NB4 (cell line): Measurements from ENCODE around the gene AGAP1.

ENCODE experiments used
- DNase-seq: peaks from one replicate; pipeline ENCODE4 v3.0.0; 2010; ENCODE audit warnings: low read depth
- H3K4me3 ChIP-seq: one replicate; pipeline ENCODE4 v1.5.1; 2011; ENCODE audit warnings: mild to moderate bottlenecking, low read depth, low read length, moderate library complexity
- MYC ChIP-seq: IDR thresholded peaks from 2 replicates; pipeline ENCODE4 v1.6.1; 2011; ENCODE audit warnings: low read depth, low read length
- POLR2A ChIP-seq: IDR thresholded peaks from 2 replicates; pipeline ENCODE4 v1.6.1; 2011; ENCODE audit warnings: mild to moderate bottlenecking; ENCODE audit not compliant: insufficient read length; ENCODE audit errors: extremely low read depth
- TF ChIP-seq, protein P1 (sequence below): IDR thresholded peaks from one replicate; pipeline ENCODE4 v1.5.1; 2012; ENCODE audit warnings: low read depth, low read length
- TF ChIP-seq, protein P2 (sequence below): IDR thresholded peaks from 2 replicates; pipeline ENCODE4 v1.6.1; 2011; ENCODE audit warnings: low read depth, low read length

Gene AGAP1

DNA sequence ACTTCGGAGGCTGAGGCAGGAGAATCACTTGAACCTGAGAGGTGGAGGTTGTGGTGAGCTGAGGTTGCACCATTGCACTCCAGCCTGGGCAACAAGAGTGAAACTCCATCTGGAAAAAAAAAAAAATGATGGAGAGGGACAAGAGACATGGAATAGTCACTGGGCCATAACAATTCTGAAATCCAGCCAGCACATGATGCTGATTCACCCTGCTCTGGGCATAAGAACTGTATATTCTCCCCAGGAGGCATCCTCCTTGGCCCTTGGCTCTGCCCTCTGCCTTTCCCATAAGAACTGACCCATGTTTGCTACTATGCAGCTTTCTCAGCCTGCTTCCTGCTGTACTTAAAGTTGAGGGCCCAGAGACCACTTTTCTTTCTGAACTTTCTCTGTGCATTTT, 376.7 kb downstream of the AGAP1 start:
- no peak for DNase-seq
- TF ChIP-seq, protein P1, sequence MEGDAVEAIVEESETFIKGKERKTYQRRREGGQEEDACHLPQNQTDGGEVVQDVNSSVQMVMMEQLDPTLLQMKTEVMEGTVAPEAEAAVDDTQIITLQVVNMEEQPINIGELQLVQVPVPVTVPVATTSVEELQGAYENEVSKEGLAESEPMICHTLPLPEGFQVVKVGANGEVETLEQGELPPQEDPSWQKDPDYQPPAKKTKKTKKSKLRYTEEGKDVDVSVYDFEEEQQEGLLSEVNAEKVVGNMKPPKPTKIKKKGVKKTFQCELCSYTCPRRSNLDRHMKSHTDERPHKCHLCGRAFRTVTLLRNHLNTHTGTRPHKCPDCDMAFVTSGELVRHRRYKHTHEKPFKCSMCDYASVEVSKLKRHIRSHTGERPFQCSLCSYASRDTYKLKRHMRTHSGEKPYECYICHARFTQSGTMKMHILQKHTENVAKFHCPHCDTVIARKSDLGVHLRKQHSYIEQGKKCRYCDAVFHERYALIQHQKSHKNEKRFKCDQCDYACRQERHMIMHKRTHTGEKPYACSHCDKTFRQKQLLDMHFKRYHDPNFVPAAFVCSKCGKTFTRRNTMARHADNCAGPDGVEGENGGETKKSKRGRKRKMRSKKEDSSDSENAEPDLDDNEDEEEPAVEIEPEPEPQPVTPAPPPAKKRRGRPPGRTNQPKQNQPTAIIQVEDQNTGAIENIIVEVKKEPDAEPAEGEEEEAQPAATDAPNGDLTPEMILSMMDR, result no peak
- TF ChIP-seq POLR2A (no peak), MYC (no peak)
- TF ChIP-seq, protein P2, sequence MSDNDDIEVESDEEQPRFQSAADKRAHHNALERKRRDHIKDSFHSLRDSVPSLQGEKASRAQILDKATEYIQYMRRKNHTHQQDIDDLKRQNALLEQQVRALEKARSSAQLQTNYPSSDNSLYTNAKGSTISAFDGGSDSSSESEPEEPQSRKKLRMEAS, result no peak
- H3K4me3 ChIP-seq, result no peak overlapping the region

DNA sequence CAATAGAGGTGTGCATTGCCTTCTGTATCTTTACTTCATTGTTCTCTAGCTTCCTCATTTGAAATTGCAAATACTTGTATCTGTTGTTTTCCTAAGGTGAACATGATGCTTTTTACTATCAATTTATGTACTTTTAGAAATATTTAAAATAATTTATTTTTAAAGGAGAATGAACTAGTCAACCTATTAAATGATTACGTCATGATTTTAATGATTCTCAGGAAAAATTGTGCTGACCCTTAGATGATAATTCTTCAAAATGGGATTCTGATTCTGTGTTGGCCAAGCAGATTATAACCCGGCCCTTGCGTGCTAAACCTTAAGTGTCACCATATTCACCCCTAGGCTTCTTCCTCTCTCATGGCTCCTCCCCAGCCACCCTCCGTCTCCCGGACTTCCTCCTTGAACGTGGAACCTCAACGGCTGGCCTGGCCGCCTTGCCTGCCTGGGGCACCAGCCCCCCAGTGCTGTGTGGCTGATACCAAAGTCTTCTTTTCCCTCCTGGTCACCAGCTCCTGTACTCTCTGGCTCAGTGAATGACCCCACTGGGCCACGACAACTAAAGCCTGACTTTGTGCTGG, 382.3 kb downstream of the AGAP1 start:
- TF ChIP-seq, protein P2, result no peak
- TF ChIP-seq, protein P1, result no peak
- TF ChIP-seq POLR2A, result no peak
- TF ChIP-seq MYC, result no peak
- H3K4me3 ChIP-seq, result no peak overlapping the region

DNA sequence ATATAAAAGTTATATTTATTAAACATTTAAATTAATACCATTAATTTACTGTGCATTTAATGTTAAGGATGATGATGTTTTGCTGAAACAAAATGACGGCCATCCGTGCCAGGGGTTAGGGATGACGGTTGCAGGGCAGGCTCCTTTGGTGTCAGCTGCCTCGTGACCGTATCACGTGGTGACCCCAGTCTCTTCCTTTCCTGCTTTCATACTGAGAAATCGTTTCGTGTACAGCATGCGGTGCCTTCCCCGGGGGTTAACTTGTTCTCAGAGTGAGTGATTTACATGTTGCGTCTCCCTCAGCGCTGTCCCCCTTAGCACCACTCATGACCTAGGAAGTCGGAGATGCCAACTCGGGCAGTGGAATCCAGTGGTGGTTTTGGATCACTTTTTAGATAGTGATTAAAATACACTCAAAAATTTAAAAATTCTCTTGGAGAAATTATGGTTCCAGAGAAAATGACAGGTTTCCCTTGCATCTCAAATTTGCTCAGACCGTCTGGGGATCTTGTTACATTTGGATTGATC, 383.5 kb downstream of the AGAP1 start:
- TF ChIP-seq MYC (no peak), POLR2A (no peak)
- TF ChIP-seq, protein P2, result no peak
- H3K4me3 ChIP-seq, result no peak overlapping the region
- no peak for DNase-seq

More for the DNA sequence above, 382.3 kb downstream of the AGAP1 start:
- DNase-seq, result peak; percentile 86

DNA sequence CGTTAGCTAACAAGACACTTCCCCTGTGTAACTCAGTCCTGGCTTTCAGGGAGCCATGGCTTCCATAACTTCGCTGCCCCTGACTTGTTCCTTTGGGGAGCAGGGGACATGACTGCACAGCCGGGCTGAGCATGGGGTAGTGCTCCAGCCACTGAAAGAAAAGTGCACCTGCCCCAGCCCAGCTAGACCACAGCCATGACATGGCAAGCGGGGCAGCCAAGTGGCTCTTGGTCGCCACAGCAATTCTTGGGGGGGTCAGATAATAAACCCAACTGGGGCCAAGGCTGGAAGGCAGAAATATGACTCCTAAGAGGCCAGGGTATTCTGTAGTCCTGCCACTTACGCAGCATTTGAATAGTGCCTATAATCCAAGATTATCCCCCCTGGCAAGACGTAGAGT, 385.3 kb downstream of the AGAP1 start:
- DNase-seq, result no peak
- no peak overlapping the region for H3K4me3 ChIP-seq
- TF ChIP-seq, protein P2, result no peak
- TF ChIP-seq POLR2A (no peak), MYC (no peak)
- TF ChIP-seq, protein P1, result no peak

DNA sequence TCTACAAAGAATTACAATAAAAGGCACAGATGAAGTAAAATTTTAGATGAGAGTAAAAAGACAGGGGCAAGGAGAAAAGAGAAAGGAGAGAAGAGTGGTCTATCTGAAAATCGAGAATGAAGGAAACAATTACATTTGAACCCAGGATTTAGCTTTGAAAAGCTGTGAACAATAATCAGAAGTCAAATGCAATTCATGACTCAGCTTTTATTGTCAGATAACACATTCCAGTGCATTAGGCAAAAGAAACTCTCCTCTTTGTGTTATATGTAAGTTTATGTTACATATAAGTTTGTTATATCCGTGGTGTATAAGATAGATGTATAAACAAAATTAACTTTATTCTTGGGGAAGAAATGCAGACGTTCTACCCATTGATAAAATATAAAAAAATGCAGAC, 389.8 kb downstream of the AGAP1 start:
- TF ChIP-seq POLR2A (no peak), MYC (no peak)
- TF ChIP-seq, protein P2, result no peak
- TF ChIP-seq, protein P1, result no peak
- DNase-seq, result no peak
- H3K4me3 ChIP-seq, result no peak overlapping the region

DNA sequence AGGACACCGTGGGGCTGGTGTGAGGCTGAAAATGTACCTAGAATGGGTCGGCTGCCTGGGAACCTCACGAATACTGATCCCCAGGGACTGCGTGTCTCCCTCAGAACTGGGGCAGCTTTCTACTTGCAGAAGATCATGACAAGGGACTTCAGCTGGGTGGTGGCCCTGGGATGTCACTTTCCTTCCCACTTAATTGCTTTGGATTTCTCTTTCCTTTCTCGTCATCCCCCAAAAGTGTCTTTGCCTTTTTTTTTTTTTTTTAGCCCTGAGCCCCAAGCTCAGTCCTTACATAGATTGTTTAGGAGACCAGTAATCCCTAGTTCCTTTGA, 395.4 kb downstream of the AGAP1 start:
- no peak for DNase-seq
- no peak overlapping the region for H3K4me3 ChIP-seq
- no peak for TF ChIP-seq POLR2A
- no peak for TF ChIP-seq MYC
- TF ChIP-seq, protein P1, result no peak
- TF ChIP-seq, protein P2, result no peak
